Measurements from ENCODE around the gene VSTM2L. TPM values are rescaled to one million over a fixed set of nuclear protein-coding genes. Genes with fewer than 3 reads are reported as not detected.

The VSTM2L gene
- total and polyA plus RNA-seq, 2 donors (not counting 1 experiment from before 2014, with no cell fraction given) = 0.66 to 1.7 TPM

- no peak for TF ChIP-seq EZH2 (IDR thresholded peaks at IDR 0.05; ENCODE audit: low read length, missing control alignments)
- TF ChIP-seq, protein P1, sequence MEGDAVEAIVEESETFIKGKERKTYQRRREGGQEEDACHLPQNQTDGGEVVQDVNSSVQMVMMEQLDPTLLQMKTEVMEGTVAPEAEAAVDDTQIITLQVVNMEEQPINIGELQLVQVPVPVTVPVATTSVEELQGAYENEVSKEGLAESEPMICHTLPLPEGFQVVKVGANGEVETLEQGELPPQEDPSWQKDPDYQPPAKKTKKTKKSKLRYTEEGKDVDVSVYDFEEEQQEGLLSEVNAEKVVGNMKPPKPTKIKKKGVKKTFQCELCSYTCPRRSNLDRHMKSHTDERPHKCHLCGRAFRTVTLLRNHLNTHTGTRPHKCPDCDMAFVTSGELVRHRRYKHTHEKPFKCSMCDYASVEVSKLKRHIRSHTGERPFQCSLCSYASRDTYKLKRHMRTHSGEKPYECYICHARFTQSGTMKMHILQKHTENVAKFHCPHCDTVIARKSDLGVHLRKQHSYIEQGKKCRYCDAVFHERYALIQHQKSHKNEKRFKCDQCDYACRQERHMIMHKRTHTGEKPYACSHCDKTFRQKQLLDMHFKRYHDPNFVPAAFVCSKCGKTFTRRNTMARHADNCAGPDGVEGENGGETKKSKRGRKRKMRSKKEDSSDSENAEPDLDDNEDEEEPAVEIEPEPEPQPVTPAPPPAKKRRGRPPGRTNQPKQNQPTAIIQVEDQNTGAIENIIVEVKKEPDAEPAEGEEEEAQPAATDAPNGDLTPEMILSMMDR (conservative IDR thresholded peaks at IDR 0.05 in 1 of 2, IDR thresholded peaks at IDR 0.05 in 1 of 2; ENCODE audit: low read depth in 1 of 2, low read length in 2 of 2) = no peak
- no peak overlapping the region for H3K9ac ChIP-seq (ENCODE audit: insufficient read depth, low read length)
- H3K4me2 ChIP-seq (ENCODE audit: extremely low read depth, insufficient read depth, low read length) = no peak overlapping the region
- H4K20me1 ChIP-seq (ENCODE audit: control insufficient read depth, extremely low read depth, insufficient read depth, low read length) = no peaks in the 10 kb centered on the region
- H3K27ac ChIP-seq (ENCODE audit: insufficient read depth, low read length) = no peak overlapping the region
- peaks cover 5% of the 10 kb centered on the region for H3K27me3 ChIP-seq (ENCODE audit: control insufficient read depth, insufficient read depth, low read length)
- H2AFZ ChIP-seq (ENCODE audit: low read length) = no peak overlapping the region
- no peaks in the 10 kb centered on the region for H3K36me3 ChIP-seq (ENCODE audit: control insufficient read depth, insufficient read depth, low read length)
- no peaks in the 10 kb centered on the region for H3K9me3 ChIP-seq (ENCODE audit: control insufficient read depth, insufficient read depth, low read depth, low read length)
- no peak for DNase-seq (ENCODE audit: low read depth in 2 of 2)
- H3K79me2 ChIP-seq (ENCODE audit: control insufficient read depth, insufficient read depth, low read length) = no peaks in the 10 kb centered on the region
- no peak overlapping the region for H3K4me3 ChIP-seq (replicated peaks in 1 of 4; ENCODE audit: control extremely low read depth in 1 of 4, insufficient read depth in 1 of 4, low read depth in 3 of 4, low read length in 4 of 4)
- no peaks in the 10 kb centered on the region for H3K4me1 ChIP-seq (ENCODE audit: control insufficient read depth, extremely low read depth, insufficient read depth, low read length)
These were observed 12.8 kb upstream of the VSTM2L start for GRCh38 chr20:37890108-37890507.

GRCh38 chr20:37890643-37891042, 12.3 kb upstream of the VSTM2L start:
- Histone ChIP-seq H3K4me2 (ENCODE audit: extremely low read depth, insufficient read depth, low read length) (no peak overlapping the region), H4K20me1 (ENCODE audit: control insufficient read depth, extremely low read depth, insufficient read depth, low read length) (no peaks in the 10 kb centered on the region), H3K9ac (ENCODE audit: insufficient read depth, low read length) (no peak overlapping the region), H3K79me2 (ENCODE audit: control insufficient read depth, insufficient read depth, low read length) (no peaks in the 10 kb centered on the region), H3K27me3 (ENCODE audit: control insufficient read depth, insufficient read depth, low read length) (peaks cover 5% of the 10 kb centered on the region), H3K9me3 (ENCODE audit: control insufficient read depth, insufficient read depth, low read depth, low read length) (no peaks in the 10 kb centered on the region), H3K4me1 (ENCODE audit: control insufficient read depth, extremely low read depth, insufficient read depth, low read length) (no peaks in the 10 kb centered on the region), H3K27ac (ENCODE audit: insufficient read depth, low read length) (no peak overlapping the region), H2AFZ (ENCODE audit: low read length) (no peak overlapping the region), H3K4me3 (replicated peaks in 1 of 4; ENCODE audit: control extremely low read depth in 1 of 4, insufficient read depth in 1 of 4, low read depth in 3 of 4, low read length in 4 of 4) (no peak overlapping the region), H3K36me3 (ENCODE audit: control insufficient read depth, insufficient read depth, low read length) (no peaks in the 10 kb centered on the region)
- DNase-seq (ENCODE audit: low read depth in 2 of 2) = no peak
- no peak for TF ChIP-seq EZH2 (IDR thresholded peaks at IDR 0.05; ENCODE audit: low read length, missing control alignments)
- TF ChIP-seq, protein P1 (conservative IDR thresholded peaks at IDR 0.05 in 1 of 2, IDR thresholded peaks at IDR 0.05 in 1 of 2; ENCODE audit: low read depth in 1 of 2, low read length in 2 of 2) = no peak

DNA sequence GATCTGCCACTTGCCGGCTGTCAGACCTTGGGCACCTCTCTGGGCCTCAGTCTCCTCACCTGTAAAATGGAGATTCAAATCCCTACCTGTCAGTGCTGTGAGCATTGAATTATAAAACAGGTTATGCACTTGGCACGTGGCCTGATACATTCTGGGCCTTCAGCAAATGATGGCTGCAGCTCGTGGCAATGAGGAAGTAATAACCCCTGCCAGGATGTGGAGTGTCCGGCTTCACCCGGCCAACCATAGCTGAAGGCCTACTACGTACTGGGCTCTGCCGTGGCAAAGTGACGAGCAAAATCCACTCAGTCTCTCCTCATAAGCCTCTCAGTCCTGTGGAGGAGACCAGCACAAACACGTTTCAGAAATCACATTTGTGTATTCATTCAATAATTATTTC, 10.9 kb upstream of the VSTM2L start:
- Histone ChIP-seq H3K27me3 (ENCODE audit: control insufficient read depth, insufficient read depth, low read length) (peaks cover 8% of the 10 kb centered on the region), H3K4me3 (replicated peaks in 1 of 4; ENCODE audit: control extremely low read depth in 1 of 4, insufficient read depth in 1 of 4, low read depth in 3 of 4, low read length in 4 of 4) (no peak overlapping the region), H2AFZ (ENCODE audit: low read length) (no peak overlapping the region), H3K4me1 (ENCODE audit: control insufficient read depth, extremely low read depth, insufficient read depth, low read length) (no peaks in the 10 kb centered on the region), H3K27ac (ENCODE audit: insufficient read depth, low read length) (no peak overlapping the region), H3K79me2 (ENCODE audit: control insufficient read depth, insufficient read depth, low read length) (no peaks in the 10 kb centered on the region), H3K9me3 (ENCODE audit: control insufficient read depth, insufficient read depth, low read depth, low read length) (no peaks in the 10 kb centered on the region), H3K4me2 (ENCODE audit: extremely low read depth, insufficient read depth, low read length) (no peak overlapping the region), H4K20me1 (ENCODE audit: control insufficient read depth, extremely low read depth, insufficient read depth, low read length) (no peaks in the 10 kb centered on the region), H3K36me3 (ENCODE audit: control insufficient read depth, insufficient read depth, low read length) (no peaks in the 10 kb centered on the region), H3K9ac (ENCODE audit: insufficient read depth, low read length) (no peak overlapping the region)
- TF ChIP-seq EZH2 (IDR thresholded peaks at IDR 0.05; ENCODE audit: low read length, missing control alignments) = no peak
- TF ChIP-seq, protein P1 (conservative IDR thresholded peaks at IDR 0.05 in 1 of 2, IDR thresholded peaks at IDR 0.05 in 1 of 2; ENCODE audit: low read depth in 1 of 2, low read length in 2 of 2) = no peak
- DNase-seq (ENCODE audit: low read depth in 2 of 2) = no peak

All from fibroblast of lung (primary cell).